Measurements from ENCODE around the gene PAGE1. TPM values are rescaled to one million over a fixed set of nuclear protein-coding genes. Genes with fewer than 3 reads are reported as not detected.
"Not testable (repeated sequence)": the region's sequence is repeated elsewhere in the genome, so short reads cannot be mapped to it uniquely, and the experiment has no call there.

Gene PAGE1
- total and polyA plus RNA-seq, 10 of the 15 experiments (the other 5 are each of a cell fraction or from before 2014, with no cell fraction given) = not detected

- TF ChIP-seq PRDM15 (CRISPR knock-in tag; IDR thresholded peaks at IDR 0.05) = no peak
- TF ChIP-seq NKRF (conservative IDR thresholded peaks at IDR 0.05) = no peak
- TF ChIP-seq SIX5 (IDR thresholded peaks at IDR 0.05; ENCODE audit: low read depth, low read length, severe bottlenecking) = no peak
- no peak for TF ChIP-seq MTA2 (IDR thresholded peaks at IDR 0.05; ENCODE audit: low read depth)
Observed at GRCh38 chrX:49695276-49696180, at the start of gene PAGE1 (continued).

- H2AFZ ChIP-seq (ENCODE audit: control insufficient read depth, low read depth, low read length); H3K4me1 ChIP-seq (ENCODE audit: control insufficient read depth, insufficient read depth, low read length); POLR2A ChIA-PET; DNase-seq (ENCODE audit: low read depth, low spot score); RAD21 ChIA-PET (ENCODE audit: unreplicated experiment); H3K27ac ChIP-seq (ENCODE audit: control insufficient read depth, insufficient read depth); BruUV-seq (replicated peaks); intact Hi-C loops (cut with micrococcal nuclease; ENCODE audit: unreplicated experiment); H3K9ac ChIP-seq (ENCODE audit: control insufficient read depth, insufficient read depth, low read length); ATAC-seq; H3K36me3 ChIP-seq (ENCODE audit: control insufficient read depth in 2 of 2, insufficient read depth in 2 of 2, low read length in 1 of 2); H3K9me3 ChIP-seq (replicated peaks; ENCODE audit: control insufficient read depth, insufficient read depth, low read length); H3K4me3 ChIP-seq; H3K79me2 ChIP-seq (ENCODE audit: control insufficient read depth, insufficient read depth, low read length); in situ Hi-C loops (cut with MboI); H3K4me2 ChIP-seq (ENCODE audit: control insufficient read depth, insufficient read depth); H3K27me3 ChIP-seq (replicated peaks in 1 of 2; ENCODE audit: control insufficient read depth in 2 of 2, insufficient read depth in 2 of 2, low read length in 1 of 2); FAIRE-seq; H4K20me1 ChIP-seq (ENCODE audit: control insufficient read depth, insufficient read depth): not testable (repeated sequence)
- ChIA-PET SMC1A (ENCODE audit: uncharacterized antibody, unreplicated experiment) (interaction anchor here (1.3 kb wide), 1 partner anchor 13 kb away, joined by 3 read pairs; no protein-coding TSS in a partner anchor), CTCF (interaction anchor here (1.8 kb wide), 1 partner anchor 178 kb away, joined by 5 read pairs; no protein-coding TSS in a partner anchor)
- 7% methylated on average over 1 of the region's 1 CpG for WGBS (ENCODE audit: insufficient coverage, insufficient replicate concordance, low lambda C conversion rate, missing lambda C conversion rate)
Observed at GRCh38 chrX:49741501-49741900, 45.7 kb upstream of the PAGE1 start.
